Measurements from ENCODE around the gene SERPINF2.

DNA sequence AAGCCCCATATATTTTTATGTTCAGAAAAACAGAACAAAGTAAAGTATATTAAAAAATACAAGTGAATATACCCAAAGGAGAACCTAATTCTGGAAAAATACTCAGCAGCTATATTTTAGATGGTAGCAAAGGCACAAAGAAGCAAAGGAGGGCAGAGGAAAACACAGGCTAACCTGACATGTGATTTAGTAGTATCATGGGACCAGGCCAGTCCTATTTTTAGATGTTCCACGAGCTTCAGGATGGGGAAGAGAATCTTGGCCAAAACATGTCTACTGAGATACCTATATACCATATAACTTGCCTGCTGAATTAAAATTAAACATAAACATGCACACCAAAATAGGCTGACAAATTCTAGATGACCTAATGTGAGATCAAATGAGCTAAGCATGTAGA, 54.1 kb downstream of the SERPINF2 start:
- no peak for TF ChIP-seq EZH2 (IDR thresholded peaks at IDR 0.05)
- TF ChIP-seq POLR2AphosphoS5 (IDR thresholded peaks at IDR 0.05; ENCODE audit: borderline replicate concordance, low read depth, low read length), result no peak
- TF ChIP-seq FOXP2 (optimal IDR thresholded peaks at IDR 0.05; ENCODE audit: control extremely low read depth, extremely low read length, insufficient read depth), result no peak
